ENCODE results near the gene ATP2B1. TPM values are rescaled to one million over a fixed set of nuclear protein-coding genes. Genes with fewer than 3 reads are reported as not detected.

Gene ATP2B1
- total RNA-seq, 1 donor from 2014 or later: 48.9 TPM

DNA sequence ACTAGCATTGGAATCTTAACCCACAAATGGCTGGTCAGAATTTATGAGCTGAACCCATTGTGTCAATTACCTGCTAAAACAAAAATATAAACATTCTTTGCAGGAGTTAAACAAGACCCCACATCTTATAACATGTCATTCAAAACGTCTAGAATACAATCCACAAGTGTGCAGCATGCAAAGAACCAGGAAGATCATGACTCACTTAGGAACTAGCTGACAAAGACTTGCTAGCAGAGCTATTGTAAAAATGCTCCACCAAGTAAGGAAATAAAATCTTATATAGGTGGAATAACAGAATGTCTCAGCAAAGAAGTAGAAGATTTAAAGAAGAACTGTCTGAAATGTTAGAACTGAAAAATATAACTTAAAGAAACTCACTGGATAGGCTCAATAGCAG lies 156.3 kb downstream of the ATP2B1 start:
- Mint-ChIP-seq H3K36me3 (ENCODE audit: low read depth, unreplicated experiment) (peaks cover 2% of the 10 kb centered on the region), H3K9me3 (ENCODE audit: unreplicated experiment) (peaks cover 3% of the 10 kb centered on the region), H3K27ac (ENCODE audit: unreplicated experiment) (no peak overlapping the region), H3K4me3 (ENCODE audit: unreplicated experiment) (no peak overlapping the region), H3K4me1 (ENCODE audit: low read depth, unreplicated experiment) (peaks cover 13% of the 10 kb centered on the region), H3K27me3 (ENCODE audit: low read depth, unreplicated experiment) (no peaks in the 10 kb centered on the region)
- H3K4me2 ChIP-seq (ENCODE audit: low read length): no peak overlapping the region
- H3K9ac ChIP-seq (ENCODE audit: low read length): no peak overlapping the region
- FAIRE-seq (peak; percentile 66), DNase-seq (ENCODE audit: low read depth) (peak; percentile 34)
- no peaks in the 10 kb centered on the region for H3K79me2 ChIP-seq (ENCODE audit: insufficient read depth, low read length)
- no peaks in the 10 kb centered on the region for H3K27me3 ChIP-seq (ENCODE audit: insufficient read depth, low read length)
- no peaks in the 10 kb centered on the region for H3K4me1 ChIP-seq (ENCODE audit: insufficient read depth, low read length)
- TF ChIP-seq EZH2 (IDR thresholded peaks at IDR 0.05; ENCODE audit: insufficient read depth, low read length): no peak
- TF ChIP-seq, protein P1, sequence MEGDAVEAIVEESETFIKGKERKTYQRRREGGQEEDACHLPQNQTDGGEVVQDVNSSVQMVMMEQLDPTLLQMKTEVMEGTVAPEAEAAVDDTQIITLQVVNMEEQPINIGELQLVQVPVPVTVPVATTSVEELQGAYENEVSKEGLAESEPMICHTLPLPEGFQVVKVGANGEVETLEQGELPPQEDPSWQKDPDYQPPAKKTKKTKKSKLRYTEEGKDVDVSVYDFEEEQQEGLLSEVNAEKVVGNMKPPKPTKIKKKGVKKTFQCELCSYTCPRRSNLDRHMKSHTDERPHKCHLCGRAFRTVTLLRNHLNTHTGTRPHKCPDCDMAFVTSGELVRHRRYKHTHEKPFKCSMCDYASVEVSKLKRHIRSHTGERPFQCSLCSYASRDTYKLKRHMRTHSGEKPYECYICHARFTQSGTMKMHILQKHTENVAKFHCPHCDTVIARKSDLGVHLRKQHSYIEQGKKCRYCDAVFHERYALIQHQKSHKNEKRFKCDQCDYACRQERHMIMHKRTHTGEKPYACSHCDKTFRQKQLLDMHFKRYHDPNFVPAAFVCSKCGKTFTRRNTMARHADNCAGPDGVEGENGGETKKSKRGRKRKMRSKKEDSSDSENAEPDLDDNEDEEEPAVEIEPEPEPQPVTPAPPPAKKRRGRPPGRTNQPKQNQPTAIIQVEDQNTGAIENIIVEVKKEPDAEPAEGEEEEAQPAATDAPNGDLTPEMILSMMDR (IDR thresholded peaks at IDR 0.05; ENCODE audit: insufficient read depth, low read depth, low read length): no peak
- H4K20me1 ChIP-seq (ENCODE audit: insufficient read depth, low read length): no peaks in the 10 kb centered on the region
- no peaks in the 10 kb centered on the region for H3K36me3 ChIP-seq (ENCODE audit: insufficient read depth, low read length)
- no peak overlapping the region for H3K27ac ChIP-seq (ENCODE audit: low read depth, low read length)
- no peak overlapping the region for H3K4me3 ChIP-seq (ENCODE audit: insufficient read depth, low read depth, low read length)
- H2AFZ ChIP-seq (ENCODE audit: low read depth, low read length): no peak overlapping the region
- no peaks in the 10 kb centered on the region for H3K9me3 ChIP-seq (ENCODE audit: insufficient read depth, low read depth, low read length)

DNA sequence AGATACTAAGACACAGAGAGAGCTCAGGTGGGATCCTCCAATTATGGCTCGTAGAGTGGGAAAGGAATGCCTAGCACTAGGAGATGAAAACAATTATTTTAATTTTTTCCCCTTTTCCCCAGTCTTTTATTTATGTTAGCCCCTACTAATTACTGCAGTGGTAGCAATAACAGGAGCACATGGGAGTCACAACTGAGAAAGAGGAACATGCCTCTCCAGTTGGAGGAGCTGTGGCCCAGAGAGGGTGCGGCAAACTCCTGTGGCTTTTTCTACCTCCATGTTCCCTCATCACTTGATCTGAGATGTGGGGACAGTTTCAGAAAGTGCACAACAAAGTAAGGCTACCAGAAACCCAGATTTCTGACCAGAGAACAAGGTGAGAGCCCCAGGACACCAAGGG lies 156.9 kb downstream of the ATP2B1 start:
- peaks cover 17% of the 10 kb centered on the region for H3K4me1 Mint-ChIP-seq (ENCODE audit: low read depth, unreplicated experiment)
- FAIRE-seq (no peak), DNase-seq (ENCODE audit: low read depth) (no peak)
- H3K9ac ChIP-seq (ENCODE audit: low read length): no peak overlapping the region
- no peak overlapping the region for H3K4me3 Mint-ChIP-seq (ENCODE audit: unreplicated experiment)
- H3K27me3 ChIP-seq (ENCODE audit: insufficient read depth, low read length): no peaks in the 10 kb centered on the region
- H3K9me3 Mint-ChIP-seq (ENCODE audit: unreplicated experiment): peaks cover 3% of the 10 kb centered on the region
- TF ChIP-seq, protein P1 (IDR thresholded peaks at IDR 0.05; ENCODE audit: insufficient read depth, low read depth, low read length): no peak
- no peak for TF ChIP-seq EZH2 (IDR thresholded peaks at IDR 0.05; ENCODE audit: insufficient read depth, low read length)
- H3K36me3 ChIP-seq (ENCODE audit: insufficient read depth, low read length): no peaks in the 10 kb centered on the region
- no peaks in the 10 kb centered on the region for H3K27me3 Mint-ChIP-seq (ENCODE audit: low read depth, unreplicated experiment)
- H3K27ac Mint-ChIP-seq (ENCODE audit: unreplicated experiment): no peak overlapping the region
- no peaks in the 10 kb centered on the region for H4K20me1 ChIP-seq (ENCODE audit: insufficient read depth, low read length)
- no peak overlapping the region for H3K4me3 ChIP-seq (ENCODE audit: insufficient read depth, low read depth, low read length)
- H3K27ac ChIP-seq (ENCODE audit: low read depth, low read length): no peak overlapping the region
- no peaks in the 10 kb centered on the region for H3K79me2 ChIP-seq (ENCODE audit: insufficient read depth, low read length)
- H3K4me1 ChIP-seq (ENCODE audit: insufficient read depth, low read length): no peaks in the 10 kb centered on the region
- H3K9me3 ChIP-seq (ENCODE audit: insufficient read depth, low read depth, low read length): no peaks in the 10 kb centered on the region
- no peak overlapping the region for H3K4me2 ChIP-seq (ENCODE audit: low read length)
- no peak overlapping the region for H2AFZ ChIP-seq (ENCODE audit: low read depth, low read length)
- H3K36me3 Mint-ChIP-seq (ENCODE audit: low read depth, unreplicated experiment): peaks cover 2% of the 10 kb centered on the region

DNA sequence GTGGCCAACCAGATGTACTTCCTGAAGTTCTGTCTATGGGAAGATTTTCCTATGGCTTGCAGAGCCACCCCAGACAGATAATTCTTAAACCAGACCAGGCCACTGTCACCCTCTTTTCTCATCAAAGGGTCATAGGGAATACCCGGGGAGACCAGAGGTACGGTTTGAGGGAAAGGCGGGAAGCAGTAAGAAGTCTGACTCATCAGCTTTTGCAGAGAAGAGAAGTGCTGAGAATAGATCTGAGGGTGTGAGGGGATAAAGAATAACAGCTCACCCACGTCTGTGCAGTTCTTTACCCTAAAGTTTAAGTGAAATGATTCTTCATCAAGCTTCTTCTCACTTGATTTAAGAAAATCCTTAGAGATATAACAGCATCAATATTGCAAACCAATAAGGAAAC lies 161.5 kb downstream of the ATP2B1 start:
- H3K4me1 ChIP-seq (ENCODE audit: insufficient read depth, low read length): peaks cover 8% of the 10 kb centered on the region
- Mint-ChIP-seq H3K36me3 (ENCODE audit: low read depth, unreplicated experiment) (no peaks in the 10 kb centered on the region), H3K4me3 (ENCODE audit: unreplicated experiment) (no peak overlapping the region), H3K9me3 (ENCODE audit: unreplicated experiment) (no peaks in the 10 kb centered on the region), H3K27ac (ENCODE audit: unreplicated experiment) (no peak overlapping the region), H3K4me1 (ENCODE audit: low read depth, unreplicated experiment) (peaks cover 30% of the 10 kb centered on the region), H3K27me3 (ENCODE audit: low read depth, unreplicated experiment) (no peaks in the 10 kb centered on the region)
- DNase-seq (ENCODE audit: low read depth): no peak
- no peak for FAIRE-seq
- H2AFZ ChIP-seq (ENCODE audit: low read depth, low read length): no peak overlapping the region
- H4K20me1 ChIP-seq (ENCODE audit: insufficient read depth, low read length): no peaks in the 10 kb centered on the region
- H3K4me3 ChIP-seq (ENCODE audit: insufficient read depth, low read depth, low read length): no peak overlapping the region
- H3K27me3 ChIP-seq (ENCODE audit: insufficient read depth, low read length): no peaks in the 10 kb centered on the region
- H3K9ac ChIP-seq (ENCODE audit: low read length): no peak overlapping the region
- H3K9me3 ChIP-seq (ENCODE audit: insufficient read depth, low read depth, low read length): no peaks in the 10 kb centered on the region
- H3K4me2 ChIP-seq (ENCODE audit: low read length): no peak overlapping the region
- H3K79me2 ChIP-seq (ENCODE audit: insufficient read depth, low read length): no peaks in the 10 kb centered on the region
- H3K36me3 ChIP-seq (ENCODE audit: insufficient read depth, low read length): no peaks in the 10 kb centered on the region
- H3K27ac ChIP-seq (ENCODE audit: low read depth, low read length): no peak overlapping the region
- TF ChIP-seq, protein P1 (IDR thresholded peaks at IDR 0.05; ENCODE audit: insufficient read depth, low read depth, low read length): no peak
- TF ChIP-seq EZH2 (IDR thresholded peaks at IDR 0.05; ENCODE audit: insufficient read depth, low read length): no peak
